GM23338 (cell line): ENCODE measurements around the gene SPECC1L.

Experiments used
- CREB1 ChIP-seq: fragments of 250-450 bp; sonication (Bioruptor Pico); IDR thresholded peaks from 2 replicates; pipeline ENCODE4 v1.5.0; 2020; ENCODE audit warnings: low read depth, mild to moderate bottlenecking, moderate library complexity
- ETS1 ChIP-seq: IDR thresholded peaks from 2 replicates; pipeline ENCODE4 v1.6.1; 2016; ENCODE audit warnings: antibody characterized with exemption
- EZH2 ChIP-seq: fragments of 200-600 bp; sonication (generic); IDR thresholded peaks from one replicate; pipeline ENCODE4 v1.8.0; 2017; ENCODE audit warnings: antibody characterized with exemption, mild to moderate bottlenecking, low read depth; ENCODE audit not compliant: unreplicated experiment
- EZH2phosphoT487 ChIP-seq: fragments of 200-600 bp; sonication (generic); IDR thresholded peaks from one replicate; pipeline ENCODE4 v1.8.1; 2018; ENCODE audit warnings: antibody characterized with exemption; ENCODE audit not compliant: unreplicated experiment
- JUNB ChIP-seq: IDR thresholded peaks from one replicate; pipeline ENCODE4 v1.6.1; 2016; ENCODE audit warnings: antibody characterized with exemption; ENCODE audit not compliant: unreplicated experiment
- POLR2AphosphoS5 ChIP-seq: IDR thresholded peaks from 2 replicates; pipeline ENCODE4 v1.6.1; 2016; ENCODE audit warnings: antibody characterized with exemption, low read depth
- REST ChIP-seq: IDR thresholded peaks from one replicate; pipeline ENCODE4 v1.6.1; 2018; ENCODE audit warnings: antibody characterized with exemption; ENCODE audit not compliant: unreplicated experiment
- TF ChIP-seq, protein P1 (sequence below), 2 experiments: fragments of 200-600 bp in 1 of 2; sonication (generic) in 1 of 2; conservative IDR thresholded peaks; 2 replicates each; pipeline versions ENCODE4 v1.5.1 to v1.6.1; 2016 to 2017; ENCODE audit warnings: antibody characterized with exemption in 2 of 2, low read depth in 2 of 2, mild to moderate bottlenecking in 2 of 2, moderate library complexity in 1 of 2

- no peak for TF ChIP-seq POLR2AphosphoS5
- TF ChIP-seq, protein P1, sequence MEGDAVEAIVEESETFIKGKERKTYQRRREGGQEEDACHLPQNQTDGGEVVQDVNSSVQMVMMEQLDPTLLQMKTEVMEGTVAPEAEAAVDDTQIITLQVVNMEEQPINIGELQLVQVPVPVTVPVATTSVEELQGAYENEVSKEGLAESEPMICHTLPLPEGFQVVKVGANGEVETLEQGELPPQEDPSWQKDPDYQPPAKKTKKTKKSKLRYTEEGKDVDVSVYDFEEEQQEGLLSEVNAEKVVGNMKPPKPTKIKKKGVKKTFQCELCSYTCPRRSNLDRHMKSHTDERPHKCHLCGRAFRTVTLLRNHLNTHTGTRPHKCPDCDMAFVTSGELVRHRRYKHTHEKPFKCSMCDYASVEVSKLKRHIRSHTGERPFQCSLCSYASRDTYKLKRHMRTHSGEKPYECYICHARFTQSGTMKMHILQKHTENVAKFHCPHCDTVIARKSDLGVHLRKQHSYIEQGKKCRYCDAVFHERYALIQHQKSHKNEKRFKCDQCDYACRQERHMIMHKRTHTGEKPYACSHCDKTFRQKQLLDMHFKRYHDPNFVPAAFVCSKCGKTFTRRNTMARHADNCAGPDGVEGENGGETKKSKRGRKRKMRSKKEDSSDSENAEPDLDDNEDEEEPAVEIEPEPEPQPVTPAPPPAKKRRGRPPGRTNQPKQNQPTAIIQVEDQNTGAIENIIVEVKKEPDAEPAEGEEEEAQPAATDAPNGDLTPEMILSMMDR (conservative IDR thresholded peaks at IDR 0.05; ENCODE audit: low read depth in 2 of 2): no peak
- no peak for TF ChIP-seq ETS1
- TF ChIP-seq JUNB: no peak
- no peak for TF ChIP-seq EZH2
- no peak for TF ChIP-seq CREB1
- TF ChIP-seq EZH2phosphoT487: no peak
- no peak for TF ChIP-seq REST
Measured at GRCh38 chr22:24417901-24418641, 147.4 kb downstream of the SPECC1L start.
